ENCODE measurements around the gene FDXR. TPM values are rescaled to one million over a fixed set of nuclear protein-coding genes. Genes with fewer than 3 reads are reported as not detected.

FDXR gene
- total RNA-seq, 1 experiment from 2014 or later = 18.2 TPM

- peaks cover 82% of the 10 kb centered on the region for H3K27me3 ChIP-seq (ENCODE audit: insufficient read depth, low read depth)
- CTCF ChIA-PET = no interaction called here
- BruUV-seq (replicated peaks) = no TSS peak
Observed at GRCh38 chr17:74854792-74855191, 18.0 kb downstream of the FDXR start.

GRCh38 chr17:74853669-74854068 is 19.1 kb downstream of the FDXR start:
- TF ChIP-seq, protein P1, sequence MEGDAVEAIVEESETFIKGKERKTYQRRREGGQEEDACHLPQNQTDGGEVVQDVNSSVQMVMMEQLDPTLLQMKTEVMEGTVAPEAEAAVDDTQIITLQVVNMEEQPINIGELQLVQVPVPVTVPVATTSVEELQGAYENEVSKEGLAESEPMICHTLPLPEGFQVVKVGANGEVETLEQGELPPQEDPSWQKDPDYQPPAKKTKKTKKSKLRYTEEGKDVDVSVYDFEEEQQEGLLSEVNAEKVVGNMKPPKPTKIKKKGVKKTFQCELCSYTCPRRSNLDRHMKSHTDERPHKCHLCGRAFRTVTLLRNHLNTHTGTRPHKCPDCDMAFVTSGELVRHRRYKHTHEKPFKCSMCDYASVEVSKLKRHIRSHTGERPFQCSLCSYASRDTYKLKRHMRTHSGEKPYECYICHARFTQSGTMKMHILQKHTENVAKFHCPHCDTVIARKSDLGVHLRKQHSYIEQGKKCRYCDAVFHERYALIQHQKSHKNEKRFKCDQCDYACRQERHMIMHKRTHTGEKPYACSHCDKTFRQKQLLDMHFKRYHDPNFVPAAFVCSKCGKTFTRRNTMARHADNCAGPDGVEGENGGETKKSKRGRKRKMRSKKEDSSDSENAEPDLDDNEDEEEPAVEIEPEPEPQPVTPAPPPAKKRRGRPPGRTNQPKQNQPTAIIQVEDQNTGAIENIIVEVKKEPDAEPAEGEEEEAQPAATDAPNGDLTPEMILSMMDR (conservative IDR thresholded peaks at IDR 0.05) = no peak
- TF ChIP-seq EZH2 (IDR thresholded peaks at IDR 0.05; ENCODE audit: low read depth) = no peak
- H3K9me3 ChIP-seq (ENCODE audit: insufficient read depth, low read depth) = no peaks in the 10 kb centered on the region
- ChIA-PET CTCF (interaction anchor here (0.9 kb wide), 1 partner anchor 9 kb away, joined by 3 read pairs; no protein-coding TSS in a partner anchor), POLR2A (ENCODE audit: unreplicated experiment) (interaction anchor here (0.6 kb wide), 1 partner anchor 34 kb away, joined by 6 read pairs; no protein-coding TSS in a partner anchor)
- peaks cover 74% of the 10 kb centered on the region for H3K27me3 ChIP-seq (ENCODE audit: insufficient read depth, low read depth)
- no peak overlapping the region for H2AFZ ChIP-seq
- no peak overlapping the region for H3K27ac ChIP-seq
- no peak overlapping the region for H3K4me2 ChIP-seq
- H3K4me3 ChIP-seq = no peak overlapping the region
- no peak for DNase-seq
- no TSS peak for BruUV-seq (replicated peaks)
- H4K20me1 ChIP-seq (ENCODE audit: insufficient read depth) = no peaks in the 10 kb centered on the region
- no peaks in the 10 kb centered on the region for H3K79me2 ChIP-seq (ENCODE audit: low read depth)
- H3K9me2 ChIP-seq (ENCODE audit: insufficient read depth) = no peaks in the 10 kb centered on the region
- H3K4me1 ChIP-seq (replicated peaks; ENCODE audit: insufficient read depth) = no peaks in the 10 kb centered on the region
- intact Hi-C loops (cut with micrococcal nuclease; ENCODE audit: unreplicated experiment) = no loop called here
- H3F3A ChIP-seq (ENCODE audit: insufficient read depth, low read depth) = no peaks in the 10 kb centered on the region; the same call in 1 of the 2 replicates
- H3K36me3 ChIP-seq (ENCODE audit: low read depth) = no peaks in the 10 kb centered on the region

More at GRCh38 chr17:74854792-74855191, 18.0 kb downstream of the FDXR start:
- no peaks in the 10 kb centered on the region for H3K79me2 ChIP-seq (ENCODE audit: low read depth)
- H2AFZ ChIP-seq = no peak overlapping the region
- H3K4me2 ChIP-seq = no peak overlapping the region
- no peaks in the 10 kb centered on the region for H4K20me1 ChIP-seq (ENCODE audit: insufficient read depth)
- intact Hi-C loops (cut with micrococcal nuclease; ENCODE audit: unreplicated experiment) = no loop called here
- POLR2A ChIA-PET (ENCODE audit: unreplicated experiment) = no interaction called here
- no peak overlapping the region for H3K4me3 ChIP-seq
- no peak for TF ChIP-seq EZH2 (IDR thresholded peaks at IDR 0.05; ENCODE audit: low read depth)
- TF ChIP-seq, protein P1 (conservative IDR thresholded peaks at IDR 0.05) = no peak
- H3K9me2 ChIP-seq (ENCODE audit: insufficient read depth) = no peaks in the 10 kb centered on the region
- no peaks in the 10 kb centered on the region for H3K9me3 ChIP-seq (ENCODE audit: insufficient read depth, low read depth)
- no peaks in the 10 kb centered on the region; the same call in 1 of the 2 replicates for H3F3A ChIP-seq (ENCODE audit: insufficient read depth, low read depth)
- DNase-seq = no peak
- H3K36me3 ChIP-seq (ENCODE audit: low read depth) = no peaks in the 10 kb centered on the region
- H3K27ac ChIP-seq = no peak overlapping the region
- H3K4me1 ChIP-seq (replicated peaks; ENCODE audit: insufficient read depth) = no peaks in the 10 kb centered on the region

- CTCF ChIA-PET = interaction anchor here (0.9 kb wide), 1 partner anchor 9 kb away, joined by 3 read pairs; no protein-coding TSS in a partner anchor
- no peak overlapping the region for H2AFZ ChIP-seq
- H3K4me1 ChIP-seq (replicated peaks; ENCODE audit: insufficient read depth) = no peaks in the 10 kb centered on the region
- no peaks in the 10 kb centered on the region; the same call in 1 of the 2 replicates for H3F3A ChIP-seq (ENCODE audit: insufficient read depth, low read depth)
- no TSS peak for BruUV-seq (replicated peaks)
- intact Hi-C loops (cut with micrococcal nuclease; ENCODE audit: unreplicated experiment) = no loop called here
- no peak overlapping the region for H3K4me2 ChIP-seq
- no peaks in the 10 kb centered on the region for H4K20me1 ChIP-seq (ENCODE audit: insufficient read depth)
- no peak for DNase-seq
- no peaks in the 10 kb centered on the region for H3K36me3 ChIP-seq (ENCODE audit: low read depth)
- H3K27ac ChIP-seq = no peak overlapping the region
- peaks cover 72% of the 10 kb centered on the region for H3K27me3 ChIP-seq (ENCODE audit: insufficient read depth, low read depth)
- H3K9me2 ChIP-seq (ENCODE audit: insufficient read depth) = no peaks in the 10 kb centered on the region
- H3K4me3 ChIP-seq = no peak overlapping the region
- POLR2A ChIA-PET (ENCODE audit: unreplicated experiment) = interaction anchor here (0.6 kb wide), 1 partner anchor 243 kb away, joined by 5 read pairs; no protein-coding TSS in a partner anchor
- no peaks in the 10 kb centered on the region for H3K79me2 ChIP-seq (ENCODE audit: low read depth)
- TF ChIP-seq, protein P1 (conservative IDR thresholded peaks at IDR 0.05) = no peak
- no peak for TF ChIP-seq EZH2 (IDR thresholded peaks at IDR 0.05; ENCODE audit: low read depth)
- H3K9me3 ChIP-seq (ENCODE audit: insufficient read depth, low read depth) = no peaks in the 10 kb centered on the region
Observed at GRCh38 chr17:74853048-74853397, 19.8 kb downstream of the FDXR start.

Data from PC-9 (cell line).